Stimulated activated CD8-positive, alpha-beta memory T cell treated with anti-CD3 and anti-CD28 coated beads, Interleukin-2, amount 100 ng/mL, for 1 hour (primary cell): ENCODE measurements around the gene INF2.
"Not testable (repeated sequence)": the region's sequence is repeated elsewhere in the genome, so short reads cannot be mapped to it uniquely, and the experiment has no call there.

Source experiments
- DNase-seq, 2 donors: peaks; one replicate each; pipeline ENCODE4 v3.0.0-alpha.2; 2020; ENCODE audit warnings: low read depth in 2 of 2

Gene INF2

GRCh38 chr14:104689109-104689880 lies at the start of gene INF2:
Gene INF2, plus strand, starts transcription at chr14:104689618. Its CDS starts 11,748 bp downstream, at chr14:104701366.
- DNase-seq: no peak

GRCh38 chr14:104639885-104640548 lies 49.4 kb upstream of the INF2 start:
- DNase-seq: peak in 1 of 2 donors; percentile 10

GRCh38 chr14:104640681-104641080 lies 48.7 kb upstream of the INF2 start:
- no peak for DNase-seq

- no peak for DNase-seq
Observed at GRCh38 chr14:104641753-104642539, 47.5 kb upstream of the INF2 start.

- no peak for DNase-seq
Observed at GRCh38 chr14:104642540-104642868, 46.9 kb upstream of the INF2 start.

- no peak for DNase-seq
Observed at GRCh38 chr14:104643306-104643705, 46.1 kb upstream of the INF2 start.

DNA sequence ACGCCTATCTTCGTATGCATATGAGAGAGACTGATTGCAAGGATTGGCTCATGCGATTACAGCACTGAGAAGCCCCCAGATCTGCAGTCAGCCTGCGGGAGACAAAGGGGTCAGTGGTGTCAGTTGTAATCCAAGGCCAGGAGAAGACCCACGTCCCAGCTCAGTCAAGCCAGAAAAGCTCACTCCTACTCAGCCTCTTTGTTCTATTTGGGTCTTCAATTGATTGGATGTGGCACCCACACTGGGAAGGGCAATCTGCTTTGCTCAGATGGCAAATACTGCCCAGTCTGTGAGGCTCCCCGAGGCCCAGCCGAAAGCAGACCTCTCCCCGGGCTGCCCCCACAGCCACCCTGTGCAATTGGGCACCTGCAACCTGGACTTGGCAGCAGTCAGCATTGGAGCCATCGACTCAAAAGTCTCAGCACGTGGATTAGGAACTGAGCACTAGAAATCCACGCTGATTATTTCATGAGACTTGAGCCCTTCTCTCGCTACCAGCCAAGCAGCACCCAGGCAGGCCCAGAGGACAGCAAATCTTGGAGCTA lies 45.3 kb upstream of the INF2 start:
- no peak for DNase-seq

DNA sequence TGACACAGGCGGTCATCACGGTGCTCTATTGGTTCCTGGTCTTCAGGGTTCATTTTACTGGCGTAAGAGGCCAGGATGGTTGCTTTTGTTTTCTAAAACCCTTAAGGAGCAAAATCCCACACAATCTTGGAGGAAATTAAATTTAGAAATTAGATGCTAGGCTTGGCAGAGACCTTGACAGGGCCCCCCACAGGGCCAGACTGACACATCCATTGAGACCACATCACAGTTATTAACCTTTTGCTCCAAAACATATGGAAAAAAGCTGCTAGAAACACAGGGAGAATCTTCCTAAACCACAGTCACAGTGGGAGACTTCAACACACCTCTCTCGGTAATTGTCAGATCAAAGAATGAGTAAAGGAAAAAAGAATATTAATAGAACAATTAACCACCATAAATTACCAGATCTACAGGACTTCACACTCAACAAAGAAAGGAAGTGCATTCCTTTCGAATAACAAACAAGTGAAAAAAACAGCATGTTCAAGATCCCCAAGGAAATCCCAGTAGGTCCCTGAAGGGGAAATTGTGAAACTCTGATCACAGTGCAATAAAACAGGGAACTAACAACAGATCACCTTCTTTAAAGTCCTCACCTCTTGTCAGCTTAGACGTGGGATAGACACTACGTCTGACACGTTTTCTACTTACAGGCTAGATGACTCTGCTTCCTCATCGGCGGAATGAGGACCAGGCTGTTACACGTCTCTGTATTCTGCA lies 44.6 kb upstream of the INF2 start:
- no peak for DNase-seq

DNA sequence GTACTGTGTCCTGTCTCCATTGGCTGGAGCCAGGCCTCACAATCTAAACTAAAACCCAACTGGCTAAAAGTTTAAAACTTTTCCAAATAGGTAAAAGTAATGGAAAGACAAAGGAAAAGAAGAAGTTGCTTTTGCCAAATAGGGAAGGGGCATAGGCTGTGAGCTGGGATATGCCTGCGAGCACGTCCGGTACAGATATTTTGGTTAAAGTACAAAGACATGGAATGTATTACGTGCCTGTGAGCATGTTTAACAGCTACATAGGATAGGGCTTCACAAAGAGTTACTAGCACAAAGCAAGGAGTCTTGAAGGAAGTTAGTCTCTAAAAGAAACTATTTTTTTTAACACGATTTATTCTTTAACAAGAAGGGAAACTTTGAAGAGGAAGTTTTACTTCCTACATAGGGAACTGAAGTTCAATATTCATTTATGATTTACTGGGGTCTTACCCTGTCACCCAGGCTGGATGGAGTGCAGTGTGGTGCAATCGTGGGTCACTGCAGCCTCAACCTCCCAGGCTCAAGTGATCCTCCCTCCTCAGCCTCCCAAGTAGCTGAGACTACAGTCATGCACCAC lies 41.9 kb upstream of the INF2 start:
- DNase-seq: no peak

DNA sequence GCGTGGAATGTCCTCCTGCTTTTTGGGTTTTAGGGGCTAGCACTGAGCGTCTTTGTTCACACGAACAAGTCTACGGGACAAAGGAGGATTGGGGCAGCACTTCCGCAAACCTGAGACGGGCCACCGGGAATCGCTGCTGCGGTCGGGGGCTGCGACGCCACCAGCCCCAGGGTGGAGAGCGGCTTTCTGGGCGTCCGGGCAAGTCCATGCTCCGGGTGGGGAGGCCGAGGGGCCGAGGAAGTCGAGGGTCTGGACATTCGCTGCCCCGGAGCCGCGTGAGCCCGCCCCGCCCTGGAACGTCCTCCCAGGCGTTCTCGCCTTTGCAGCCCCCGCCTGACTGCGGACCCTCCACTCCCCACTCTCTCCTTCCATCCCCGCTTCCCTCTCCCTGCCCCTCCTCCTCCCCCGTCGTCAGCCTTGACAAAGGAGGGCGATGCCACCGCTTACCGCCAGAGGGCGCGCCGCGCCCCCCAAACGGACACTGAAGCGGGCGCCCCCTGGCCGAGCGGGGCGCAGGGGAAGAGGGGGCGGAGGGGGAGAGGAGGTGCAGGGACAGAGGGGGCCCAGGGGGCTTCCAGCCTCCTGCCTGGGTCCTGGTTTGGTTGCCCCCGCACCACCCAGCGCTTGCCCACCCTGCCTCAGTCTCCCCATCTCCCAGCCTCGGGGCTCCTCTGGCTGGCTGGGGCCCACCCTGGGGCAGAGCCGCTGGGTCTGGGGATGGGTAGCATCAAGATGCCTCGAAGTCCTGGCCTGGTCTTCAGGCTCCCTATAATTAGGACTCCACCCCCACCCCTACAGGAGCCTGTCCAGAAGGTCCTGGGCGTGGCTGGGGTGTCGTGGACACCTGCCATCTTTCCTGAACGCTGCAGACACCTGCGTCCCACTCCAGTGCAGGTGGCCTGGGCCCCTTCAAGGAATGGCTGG lies 39.1 kb upstream of the INF2 start:
- peak; percentile 44 to 45 for DNase-seq

- DNase-seq: no peak
Observed at GRCh38 chr14:104650981-104651875, 38.2 kb upstream of the INF2 start.

DNA sequence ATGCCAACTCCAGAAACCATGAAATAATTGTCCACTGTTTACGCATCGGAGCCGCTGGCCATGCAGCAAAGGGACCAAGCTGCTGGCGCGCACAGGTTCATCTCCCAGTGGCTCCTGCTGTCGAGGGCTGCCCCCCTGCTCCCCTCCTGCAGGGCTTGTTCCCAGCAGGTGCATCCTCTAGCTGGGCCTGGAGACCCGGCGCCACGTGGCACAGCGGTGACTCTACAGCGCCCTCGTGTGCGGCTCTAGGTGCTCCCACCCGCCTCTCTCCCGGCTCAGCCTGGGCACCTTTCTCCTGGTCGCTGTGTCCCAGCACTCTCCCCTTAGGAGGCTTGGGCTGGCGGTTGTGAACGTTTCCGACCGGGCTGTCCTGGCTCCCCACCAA lies 37.5 kb upstream of the INF2 start:
- no peak for DNase-seq

DNA sequence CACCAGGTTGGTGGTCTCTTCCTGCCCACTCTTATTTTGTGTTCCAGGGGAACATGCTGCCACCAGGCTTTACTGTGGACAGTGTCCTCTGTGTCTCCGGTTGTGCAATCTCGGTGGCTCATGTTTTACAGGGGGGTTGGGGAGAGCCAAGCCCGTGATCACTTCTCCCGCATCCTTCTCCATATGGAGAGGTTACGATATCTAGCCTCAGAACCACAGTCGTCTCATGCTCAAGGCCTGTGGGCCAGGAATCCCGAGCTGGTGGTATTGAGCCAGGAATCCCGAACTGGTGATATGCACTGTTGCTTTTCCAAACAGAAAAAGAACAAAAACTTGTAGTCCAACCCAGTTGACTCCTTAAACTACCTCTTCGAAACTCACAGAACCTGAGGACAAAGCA lies 37.0 kb upstream of the INF2 start:
- no peak for DNase-seq

DNA sequence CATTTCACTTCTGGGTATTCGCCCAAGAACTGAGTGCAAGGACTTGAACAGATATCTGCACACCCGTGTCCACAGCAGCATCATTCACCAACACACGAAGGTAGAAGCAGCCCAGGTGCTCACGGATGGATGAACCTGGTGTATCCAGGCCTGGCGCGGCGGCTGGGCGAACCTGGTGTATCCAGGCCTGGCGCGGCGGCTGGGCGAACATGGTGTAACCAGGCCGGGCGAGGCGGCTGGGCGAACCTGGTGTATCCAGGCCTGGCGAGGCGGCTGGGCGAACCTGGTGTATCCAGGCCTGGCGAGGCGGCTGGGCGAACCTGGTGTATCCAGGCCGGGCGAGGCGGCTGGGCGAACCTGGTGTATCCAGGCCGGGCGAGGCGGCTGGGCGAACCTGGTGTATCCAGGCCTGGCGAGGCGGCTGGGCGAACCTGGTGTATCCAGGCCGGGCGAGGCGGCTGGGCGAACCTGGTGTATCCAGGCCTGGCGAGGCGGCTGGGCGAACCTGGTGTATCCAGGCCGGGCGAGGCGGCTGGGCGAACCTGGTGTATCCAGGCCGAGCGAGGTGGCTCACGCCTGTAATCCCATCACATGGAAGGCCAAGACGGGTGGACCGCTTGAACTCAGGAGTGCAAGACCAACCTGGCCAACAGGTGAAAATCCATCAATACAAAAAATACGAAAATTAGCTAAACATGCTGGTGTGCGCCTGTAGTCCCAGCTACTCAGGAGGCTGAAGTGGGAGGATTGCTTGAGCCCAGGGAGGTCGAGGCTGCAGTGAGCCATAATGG lies 36.1 kb upstream of the INF2 start:
- DNase-seq: not testable (repeated sequence)

- DNase-seq: no peak
Observed at GRCh38 chr14:104654119-104654518, 35.3 kb upstream of the INF2 start.

- no peak for DNase-seq
Observed at GRCh38 chr14:104655128-104655848, 34.1 kb upstream of the INF2 start.

GRCh38 chr14:104656014-104656714 lies 33.3 kb upstream of the INF2 start:
- no peak for DNase-seq
